Endodermal cell (in vitro differentiated cells): ENCODE results near the gene MADD. TPM values are rescaled to one million over a fixed set of nuclear protein-coding genes. Genes with fewer than 3 reads are reported as not detected.

Source experiments
- DNase-seq: peaks from one replicate; pipeline ENCODE4 v3.0.0-alpha.2; 2017
- H3K27ac ChIP-seq: 2 replicates; pipeline ENCODE4 v1.5.1; 2013; ENCODE audit warnings: mild to moderate bottlenecking, low read depth, low read length, moderate library complexity
- H3K27me3 ChIP-seq: 2 replicates; pipeline ENCODE4 v1.6.1; 2013; ENCODE audit warnings: mild to moderate bottlenecking, low read length, moderate library complexity; ENCODE audit not compliant: insufficient read depth, control insufficient read depth, poor library complexity, severe bottlenecking
- H3K36me3 ChIP-seq: 2 replicates; pipeline ENCODE4 v1.7.0; 2013; ENCODE audit warnings: mild to moderate bottlenecking, low read length, moderate library complexity; ENCODE audit not compliant: control insufficient read depth, insufficient read depth
- H3K4me1 ChIP-seq: one replicate; pipeline ENCODE4 v1.7.0; 2013; ENCODE audit warnings: low read length; ENCODE audit not compliant: control insufficient read depth, insufficient read depth
- H3K4me3 ChIP-seq: 2 replicates; pipeline ENCODE4 v1.5.1; 2013; ENCODE audit warnings: mild to moderate bottlenecking, low read length, moderate library complexity
- H3K9ac ChIP-seq: 2 replicates; pipeline ENCODE4 v1.6.1; 2013; ENCODE audit warnings: mild to moderate bottlenecking, low read length, moderate library complexity; ENCODE audit not compliant: poor library complexity, severe bottlenecking; ENCODE audit errors: extremely low read depth
- H3K9me3 ChIP-seq: 2 replicates; pipeline ENCODE4 v1.6.1; 2013; ENCODE audit warnings: mild to moderate bottlenecking, low read length, moderate library complexity; ENCODE audit not compliant: control insufficient read depth
- H3K27ac Mint-ChIP-seq: 2 replicates; pipeline ENCODE4 v1.8.0; 2020; ENCODE audit warnings: mixed read lengths
- H3K27me3 Mint-ChIP-seq: 2 replicates; pipeline ENCODE4 v1.8.0; 2021; ENCODE audit warnings: mild to moderate bottlenecking, mixed read lengths; ENCODE audit not compliant: insufficient read depth
- H3K36me3 Mint-ChIP-seq: 2 replicates; pipeline ENCODE4 v1.8.0; 2020; ENCODE audit warnings: low read depth, mixed read lengths
- H3K4me1 Mint-ChIP-seq: 2 replicates; pipeline ENCODE4 v1.8.0; 2020; ENCODE audit warnings: mixed read lengths
- H3K4me3 Mint-ChIP-seq: 2 replicates; pipeline ENCODE4 v1.8.0; 2020; ENCODE audit warnings: mild to moderate bottlenecking, moderate library complexity, mixed read lengths
- H3K9me3 Mint-ChIP-seq: 2 replicates; pipeline ENCODE4 v1.8.0; 2020; ENCODE audit warnings: mild to moderate bottlenecking, mixed read lengths
- WGBS, 2 experiments: methylation state at CpG; one replicate each; pipeline versions ENCODE4 v1.1.5 to v1.1.7; 2013; ENCODE audit warnings: missing lambda C conversion rate in 2 of 2, mixed read lengths in 1 of 2; ENCODE audit not compliant: insufficient coverage in 1 of 2, insufficient read length in 1 of 2; 5-methylcytosine and 5-hydroxymethylcytosine counted together
- total RNA-seq, 2 donors: library from RNA; stranded (reverse); fragmentation: NEBNext Ultra II Directional in 1 of 2; extraction: Animal tissue kit (Norgen Biotek cat#: 25700) in 1 of 2; gene quantifications; 2 replicates in 1 of 2; 3 replicates in 1 of 2; pipeline ENCODE4 v1.2.1, GENCODE V29; 2021
- TF ChIP-seq, protein P1 (sequence below): fragments of 200-600 bp; sonication (generic); conservative IDR thresholded peaks from 2 replicates; pipeline ENCODE4 v1.5.0; 2021; ENCODE audit warnings: antibody characterized with exemption, mild to moderate bottlenecking

MADD gene
- total RNA-seq, 2 donors from 2014 or later = 30.2 to 36.0 TPM

DNA sequence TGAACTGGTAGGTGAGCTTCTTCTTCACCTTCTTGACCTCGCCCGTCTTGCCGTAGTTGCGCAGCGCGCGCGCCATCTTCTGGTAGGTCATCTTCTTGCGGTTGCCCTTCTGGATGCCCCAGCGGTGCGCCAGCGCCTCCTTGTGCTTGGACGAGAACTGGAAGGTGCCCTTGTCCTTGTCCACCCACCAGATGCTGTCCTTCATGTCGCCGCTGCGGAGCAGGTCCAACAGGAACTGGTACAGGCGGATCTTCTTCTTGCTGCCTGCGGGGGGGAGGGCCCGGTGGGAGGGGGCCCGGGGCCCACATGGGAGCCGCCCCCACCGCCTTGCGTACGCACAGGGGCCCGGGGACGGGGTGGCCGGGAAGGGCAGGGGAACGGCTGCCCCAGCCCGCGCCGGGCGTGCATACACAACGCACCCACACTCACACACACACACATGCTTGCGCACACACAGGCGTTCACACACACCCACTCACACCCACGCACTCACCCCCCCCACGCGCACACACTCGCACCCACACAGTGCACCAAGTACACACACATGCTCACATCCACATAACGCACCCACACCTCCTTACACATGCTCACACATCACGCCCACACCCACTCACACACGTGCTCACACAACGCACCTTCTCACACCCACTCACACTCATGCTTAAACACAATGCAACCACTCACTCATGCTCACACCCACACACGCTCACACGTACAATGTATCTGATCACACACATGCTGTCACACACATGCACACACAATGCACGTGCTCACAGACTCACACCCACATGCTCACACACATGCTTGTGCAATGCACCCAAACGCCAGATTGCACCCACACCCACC, 85.6 kb downstream of the MADD start:
- 25 to 40% methylated on average over 23 to 43 of the region's 47 CpGs for WGBS, 2 experiments
- Histone ChIP-seq H3K27me3 (no peaks in the 10 kb centered on the region), H3K9me3 (peaks cover 9% of the 10 kb centered on the region), H3K9ac (no peak overlapping the region), H3K4me1 (peaks cover 6% of the 10 kb centered on the region), H3K27ac (no peak overlapping the region), H3K36me3 (no peaks in the 10 kb centered on the region), H3K4me3 (no peak overlapping the region)
- DNase-seq = peak; percentile 100
- TF ChIP-seq, protein P1, sequence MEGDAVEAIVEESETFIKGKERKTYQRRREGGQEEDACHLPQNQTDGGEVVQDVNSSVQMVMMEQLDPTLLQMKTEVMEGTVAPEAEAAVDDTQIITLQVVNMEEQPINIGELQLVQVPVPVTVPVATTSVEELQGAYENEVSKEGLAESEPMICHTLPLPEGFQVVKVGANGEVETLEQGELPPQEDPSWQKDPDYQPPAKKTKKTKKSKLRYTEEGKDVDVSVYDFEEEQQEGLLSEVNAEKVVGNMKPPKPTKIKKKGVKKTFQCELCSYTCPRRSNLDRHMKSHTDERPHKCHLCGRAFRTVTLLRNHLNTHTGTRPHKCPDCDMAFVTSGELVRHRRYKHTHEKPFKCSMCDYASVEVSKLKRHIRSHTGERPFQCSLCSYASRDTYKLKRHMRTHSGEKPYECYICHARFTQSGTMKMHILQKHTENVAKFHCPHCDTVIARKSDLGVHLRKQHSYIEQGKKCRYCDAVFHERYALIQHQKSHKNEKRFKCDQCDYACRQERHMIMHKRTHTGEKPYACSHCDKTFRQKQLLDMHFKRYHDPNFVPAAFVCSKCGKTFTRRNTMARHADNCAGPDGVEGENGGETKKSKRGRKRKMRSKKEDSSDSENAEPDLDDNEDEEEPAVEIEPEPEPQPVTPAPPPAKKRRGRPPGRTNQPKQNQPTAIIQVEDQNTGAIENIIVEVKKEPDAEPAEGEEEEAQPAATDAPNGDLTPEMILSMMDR = peak; percentile 100
- Mint-ChIP-seq H3K27me3 (no peaks in the 10 kb centered on the region), H3K36me3 (no peaks in the 10 kb centered on the region), H3K27ac (no peak overlapping the region), H3K4me1 (peaks cover 12% of the 10 kb centered on the region), H3K9me3 (no peaks in the 10 kb centered on the region), H3K4me3 (no peak overlapping the region)

DNA sequence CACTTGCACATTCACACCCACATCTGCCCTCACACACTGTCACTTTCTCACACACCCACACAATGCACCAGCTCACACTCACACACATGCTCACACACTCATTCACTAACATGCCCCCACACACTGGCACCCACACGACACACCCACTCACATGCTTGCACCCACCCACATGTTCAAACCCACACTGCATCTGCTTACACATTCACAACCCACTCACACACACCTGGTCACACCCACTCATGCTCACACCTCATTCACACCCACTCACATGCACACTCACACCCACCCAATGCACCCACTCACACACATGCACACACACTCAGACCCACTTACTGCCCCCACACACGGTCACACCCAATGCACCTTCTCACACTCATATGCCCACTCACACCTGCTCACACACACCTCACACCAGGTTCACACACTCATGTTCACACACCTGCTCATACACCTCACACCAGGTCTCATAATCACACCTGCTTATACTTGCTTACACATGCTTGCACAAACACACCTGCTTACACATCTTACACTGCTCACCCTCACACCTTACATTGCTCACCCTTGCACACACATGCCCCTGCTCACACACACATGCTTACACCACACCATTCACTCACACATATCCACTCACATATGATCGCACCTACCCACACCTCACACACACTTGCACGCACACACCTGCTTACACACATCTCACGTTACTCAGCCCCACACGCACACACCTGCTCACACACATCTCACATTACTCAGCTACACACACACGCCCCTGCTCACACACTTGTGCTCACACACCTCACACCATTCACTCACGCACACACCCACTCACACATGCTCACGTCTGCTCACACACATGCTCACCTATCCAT, 86.4 kb downstream of the MADD start:
- no peak overlapping the region for H3K4me3 ChIP-seq
- H3K27ac ChIP-seq = no peak overlapping the region
- Mint-ChIP-seq H3K27me3 (no peaks in the 10 kb centered on the region), H3K4me1 (peaks cover 8% of the 10 kb centered on the region), H3K9me3 (no peaks in the 10 kb centered on the region), H3K36me3 (no peaks in the 10 kb centered on the region), H3K4me3 (no peak overlapping the region), H3K27ac (no peak overlapping the region)
- TF ChIP-seq, protein P1 = no peak
- 85 to 88% methylated on average over 9 of the region's 9 CpGs for WGBS, 2 experiments
- no peaks in the 10 kb centered on the region for H3K27me3 ChIP-seq
- peaks cover 9% of the 10 kb centered on the region for H3K9me3 ChIP-seq
- H3K9ac ChIP-seq = no peak overlapping the region
- no peak for DNase-seq
- no peaks in the 10 kb centered on the region for H3K36me3 ChIP-seq
- H3K4me1 ChIP-seq = peaks cover 6% of the 10 kb centered on the region

DNA sequence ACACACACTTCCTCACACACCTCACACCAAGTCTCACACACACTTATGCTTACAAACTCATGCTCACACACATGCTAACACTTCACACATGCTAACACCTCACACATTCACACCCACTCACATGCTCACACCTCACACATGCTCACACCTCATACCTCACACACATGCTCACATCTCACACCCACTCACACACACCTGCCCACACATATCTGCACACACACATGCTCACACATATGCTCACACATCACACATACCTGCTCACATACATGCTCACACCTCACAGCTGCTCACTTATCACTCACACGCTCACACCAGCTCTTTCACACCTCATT, 87.0 kb downstream of the MADD start:
- H3K27me3 ChIP-seq = no peaks in the 10 kb centered on the region
- no peak for DNase-seq
- peaks cover 2% of the 10 kb centered on the region for H3K4me1 ChIP-seq
- H3K9ac ChIP-seq = no peak overlapping the region
- H3K27ac ChIP-seq = no peak overlapping the region
- WGBS, 2 experiments = 87 to 100% methylated on average over 1 of the region's 1 CpG
- Mint-ChIP-seq H3K9me3 (no peaks in the 10 kb centered on the region), H3K27me3 (no peaks in the 10 kb centered on the region), H3K4me3 (no peak overlapping the region), H3K27ac (no peak overlapping the region), H3K36me3 (no peaks in the 10 kb centered on the region), H3K4me1 (peaks cover 8% of the 10 kb centered on the region)
- peaks cover 9% of the 10 kb centered on the region for H3K9me3 ChIP-seq
- TF ChIP-seq, protein P1 = no peak
- no peak overlapping the region for H3K4me3 ChIP-seq
- H3K36me3 ChIP-seq = no peaks in the 10 kb centered on the region
